Measurements from ENCODE around the gene RNF186.

Gene RNF186, protein sequence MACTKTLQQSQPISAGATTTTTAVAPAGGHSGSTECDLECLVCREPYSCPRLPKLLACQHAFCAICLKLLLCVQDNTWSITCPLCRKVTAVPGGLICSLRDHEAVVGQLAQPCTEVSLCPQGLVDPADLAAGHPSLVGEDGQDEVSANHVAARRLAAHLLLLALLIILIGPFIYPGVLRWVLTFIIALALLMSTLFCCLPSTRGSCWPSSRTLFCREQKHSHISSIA

DNA sequence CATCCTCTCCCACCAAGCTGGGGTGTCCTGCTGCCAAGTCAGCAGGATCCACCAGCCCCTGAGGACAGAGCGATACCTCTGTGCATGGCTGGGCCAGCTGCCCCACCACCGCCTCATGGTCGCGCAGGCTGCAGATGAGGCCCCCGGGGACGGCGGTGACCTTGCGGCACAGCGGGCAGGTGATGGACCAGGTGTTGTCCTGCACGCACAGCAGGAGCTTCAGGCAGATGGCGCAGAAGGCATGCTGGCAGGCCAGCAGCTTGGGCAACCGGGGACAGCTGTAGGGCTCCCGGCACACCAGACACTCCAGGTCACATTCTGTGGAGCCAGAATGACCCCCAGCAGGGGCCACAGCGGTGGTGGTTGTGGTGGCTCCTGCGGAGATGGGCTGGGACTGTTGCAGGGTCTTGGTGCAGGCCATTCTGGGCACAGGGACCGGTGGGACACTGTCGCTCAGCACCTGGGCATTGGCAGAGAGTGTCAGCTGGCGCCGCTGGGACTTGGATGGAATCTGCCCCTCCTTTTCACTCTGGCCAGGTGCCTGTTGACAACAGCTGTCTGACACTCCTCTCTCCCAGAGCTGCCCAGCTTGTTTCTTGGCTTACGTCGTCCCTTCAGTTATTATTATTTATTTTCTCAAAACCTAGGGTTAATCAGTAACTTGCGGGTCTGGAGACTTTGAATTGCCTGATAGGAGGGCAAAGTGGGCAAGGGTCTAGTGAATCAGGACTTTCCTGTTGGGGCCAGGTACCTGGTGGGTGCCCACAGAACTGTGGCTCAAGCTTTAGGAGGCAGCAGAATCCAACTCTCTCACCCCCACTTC lies at the start of gene RNF186:
TSS of gene RNF186 (minus strand) at position 603 of the 823 bp plus-strand sequence. CDS start at position 421, 182 bp downstream.
- TF ChIP-seq, protein P1, sequence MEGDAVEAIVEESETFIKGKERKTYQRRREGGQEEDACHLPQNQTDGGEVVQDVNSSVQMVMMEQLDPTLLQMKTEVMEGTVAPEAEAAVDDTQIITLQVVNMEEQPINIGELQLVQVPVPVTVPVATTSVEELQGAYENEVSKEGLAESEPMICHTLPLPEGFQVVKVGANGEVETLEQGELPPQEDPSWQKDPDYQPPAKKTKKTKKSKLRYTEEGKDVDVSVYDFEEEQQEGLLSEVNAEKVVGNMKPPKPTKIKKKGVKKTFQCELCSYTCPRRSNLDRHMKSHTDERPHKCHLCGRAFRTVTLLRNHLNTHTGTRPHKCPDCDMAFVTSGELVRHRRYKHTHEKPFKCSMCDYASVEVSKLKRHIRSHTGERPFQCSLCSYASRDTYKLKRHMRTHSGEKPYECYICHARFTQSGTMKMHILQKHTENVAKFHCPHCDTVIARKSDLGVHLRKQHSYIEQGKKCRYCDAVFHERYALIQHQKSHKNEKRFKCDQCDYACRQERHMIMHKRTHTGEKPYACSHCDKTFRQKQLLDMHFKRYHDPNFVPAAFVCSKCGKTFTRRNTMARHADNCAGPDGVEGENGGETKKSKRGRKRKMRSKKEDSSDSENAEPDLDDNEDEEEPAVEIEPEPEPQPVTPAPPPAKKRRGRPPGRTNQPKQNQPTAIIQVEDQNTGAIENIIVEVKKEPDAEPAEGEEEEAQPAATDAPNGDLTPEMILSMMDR (conservative IDR thresholded peaks at IDR 0.05; ENCODE audit: low read depth, low read length): no peak
- Histone ChIP-seq H4K20me1 (ENCODE audit: insufficient read depth) (no peaks in the 10 kb centered on the region), H3K9ac (no peak within 1 kb of the TSS), H3K4me3 (IDR thresholded peaks at IDR 0.05; ENCODE audit: insufficient read depth, low read depth, low read length) (no peak within 1 kb of the TSS), H3K4me1 (ENCODE audit: low read depth, poor library complexity, severe bottlenecking) (no peaks in the 10 kb centered on the region), H3K79me2 (ENCODE audit: insufficient read depth, low read depth) (no peaks in the 10 kb centered on the region), H3K27ac (no peak within 1 kb of the TSS), H2AFZ (ENCODE audit: low read depth) (no peak within 1 kb of the TSS), H3K36me3 (ENCODE audit: insufficient read depth) (no peaks in the 10 kb centered on the region), H3K4me2 (no peak within 1 kb of the TSS), H3K27me3 (ENCODE audit: insufficient read depth, low read depth) (no peaks in the 10 kb centered on the region)

DNA sequence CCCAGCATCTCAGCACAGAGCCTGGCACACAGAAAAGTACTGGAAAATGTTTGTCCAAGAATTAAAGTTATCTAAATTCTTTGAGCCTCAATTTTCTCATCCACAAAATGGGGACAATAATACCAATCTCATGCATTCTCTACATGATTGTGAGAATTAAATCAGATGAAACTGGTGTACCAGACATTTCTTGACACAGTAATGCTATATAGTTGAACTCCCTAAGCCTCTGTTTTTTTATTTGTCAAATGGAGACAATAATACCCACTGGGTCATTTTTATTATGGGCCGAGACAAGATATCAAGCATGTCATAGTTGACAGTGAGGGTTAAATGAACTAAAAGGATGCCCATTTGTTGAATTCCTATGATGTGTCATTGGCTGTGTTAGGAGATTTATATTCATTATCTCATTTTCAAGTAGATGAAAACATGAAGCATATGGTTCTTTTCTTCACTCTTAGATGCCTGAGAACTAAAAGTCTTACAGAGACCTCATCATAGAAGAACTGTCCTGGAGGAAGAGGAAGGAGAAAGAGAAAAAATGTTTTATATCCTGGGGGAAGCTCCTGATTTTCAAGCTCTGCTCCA lies 49.6 kb upstream of the RNF186 start:
- no peak overlapping the region for H3K9ac ChIP-seq
- no peaks in the 10 kb centered on the region for H3K79me2 ChIP-seq (ENCODE audit: insufficient read depth, low read depth)
- H3K36me3 ChIP-seq (ENCODE audit: insufficient read depth): no peaks in the 10 kb centered on the region
- H3K4me2 ChIP-seq: no peak overlapping the region
- H3K27me3 ChIP-seq (ENCODE audit: insufficient read depth, low read depth): no peaks in the 10 kb centered on the region
- TF ChIP-seq, protein P1 (conservative IDR thresholded peaks at IDR 0.05; ENCODE audit: low read depth, low read length): no peak
- no peaks in the 10 kb centered on the region for H4K20me1 ChIP-seq (ENCODE audit: insufficient read depth)
- no peak overlapping the region for H3K4me3 ChIP-seq (IDR thresholded peaks at IDR 0.05; ENCODE audit: insufficient read depth, low read depth, low read length)
- no peak overlapping the region for H2AFZ ChIP-seq (ENCODE audit: low read depth)
- H3K27ac ChIP-seq: no peak overlapping the region
- H3K4me1 ChIP-seq (ENCODE audit: low read depth, poor library complexity, severe bottlenecking): no peaks in the 10 kb centered on the region

DNA sequence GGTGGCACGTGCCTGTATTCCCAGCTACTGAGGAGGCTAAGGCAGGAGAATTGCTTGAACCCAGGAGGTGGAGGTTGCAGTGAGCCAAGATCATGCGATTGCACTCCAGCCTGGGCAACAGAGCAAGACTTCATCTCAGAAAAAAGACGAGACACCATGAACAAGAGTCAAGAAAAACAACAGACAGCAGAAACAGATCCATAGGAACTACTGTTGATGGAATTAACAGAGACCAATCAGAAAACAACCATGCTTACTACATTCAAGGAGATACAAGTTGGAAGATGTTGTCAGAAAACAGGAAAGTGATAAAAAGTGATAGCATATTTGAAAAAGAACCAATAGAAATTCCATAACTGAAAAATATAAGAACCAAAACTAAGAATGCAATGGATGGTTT lies 47.9 kb upstream of the RNF186 start:
- Histone ChIP-seq H4K20me1 (ENCODE audit: insufficient read depth) (no peaks in the 10 kb centered on the region), H3K27me3 (ENCODE audit: insufficient read depth, low read depth) (no peaks in the 10 kb centered on the region), H3K27ac (no peak overlapping the region), H2AFZ (ENCODE audit: low read depth) (no peak overlapping the region), H3K4me1 (ENCODE audit: low read depth, poor library complexity, severe bottlenecking) (no peaks in the 10 kb centered on the region), H3K79me2 (ENCODE audit: insufficient read depth, low read depth) (no peaks in the 10 kb centered on the region), H3K36me3 (ENCODE audit: insufficient read depth) (no peaks in the 10 kb centered on the region), H3K4me3 (IDR thresholded peaks at IDR 0.05; ENCODE audit: insufficient read depth, low read depth, low read length) (no peak overlapping the region), H3K9ac (no peak overlapping the region), H3K4me2 (no peak overlapping the region)
- TF ChIP-seq, protein P1 (conservative IDR thresholded peaks at IDR 0.05; ENCODE audit: low read depth, low read length): no peak

DNA sequence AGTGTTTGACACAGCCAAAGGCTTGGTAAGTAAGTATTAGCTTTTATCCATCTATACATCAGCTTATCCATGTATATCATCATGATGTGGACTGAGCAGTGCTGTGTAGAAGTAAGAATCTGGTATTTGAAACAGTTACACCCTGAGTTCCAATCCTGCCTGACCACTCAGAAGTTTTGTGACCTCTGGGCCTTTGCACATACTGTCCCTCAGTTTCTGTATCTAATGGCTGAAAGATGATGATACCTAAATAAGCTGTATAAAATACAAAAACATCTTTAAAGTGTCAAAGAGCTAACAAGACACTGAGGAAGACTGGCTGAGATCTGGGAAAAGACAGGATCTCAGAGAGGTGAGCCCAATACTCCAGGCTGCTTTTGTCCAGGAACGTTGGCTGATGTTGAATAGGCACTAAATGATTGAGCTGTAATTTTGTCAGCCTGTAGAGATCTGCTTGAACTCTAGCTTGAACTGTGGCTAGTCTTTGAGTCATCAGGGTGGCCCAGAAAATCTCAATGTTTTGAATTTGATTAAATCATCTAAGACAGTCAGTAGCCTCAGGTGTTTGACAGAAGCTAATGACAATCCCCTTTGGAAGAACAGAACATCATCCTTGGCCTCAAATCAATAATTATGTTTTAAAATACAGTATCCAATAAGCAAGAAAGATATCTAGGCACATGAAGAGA lies 46.9 kb upstream of the RNF186 start:
- TF ChIP-seq, protein P1 (conservative IDR thresholded peaks at IDR 0.05; ENCODE audit: low read depth, low read length): no peak
- Histone ChIP-seq H4K20me1 (ENCODE audit: insufficient read depth) (no peaks in the 10 kb centered on the region), H3K4me3 (IDR thresholded peaks at IDR 0.05; ENCODE audit: insufficient read depth, low read depth, low read length) (no peak overlapping the region), H3K36me3 (ENCODE audit: insufficient read depth) (no peaks in the 10 kb centered on the region), H3K79me2 (ENCODE audit: insufficient read depth, low read depth) (no peaks in the 10 kb centered on the region), H3K27me3 (ENCODE audit: insufficient read depth, low read depth) (no peaks in the 10 kb centered on the region), H3K4me1 (ENCODE audit: low read depth, poor library complexity, severe bottlenecking) (no peaks in the 10 kb centered on the region), H3K9ac (no peak overlapping the region), H3K27ac (no peak overlapping the region), H2AFZ (ENCODE audit: low read depth) (no peak overlapping the region), H3K4me2 (no peak overlapping the region)

Data from KMS-11 (cell line).